Tibial nerve (tissue), 3 donors: ENCODE measurements around the gene IFI27L2.

Source experiments
- POLR2A ChIP-seq, 2 donors: fragments of 450-650 bp; IDR thresholded peaks; one replicate each; pipeline ENCODE4 v1.6.1; 2017; ENCODE audit warnings: antibody characterized with exemption in 2 of 2, mild to moderate bottlenecking in 2 of 2, moderate library complexity in 2 of 2
- TF ChIP-seq, protein P1 (sequence below), 5 experiments: fragments of 200-600 bp in 3 of 5; fragments of 450-650 bp in 2 of 5; sonication (generic) in 3 of 5; IDR thresholded peaks; one replicate each; pipeline ENCODE4 v1.5.1; 2016 to 2019; ENCODE audit warnings: antibody characterized with exemption in 5 of 5, mild to moderate bottlenecking in 3 of 5, moderate library complexity in 2 of 5

DNA sequence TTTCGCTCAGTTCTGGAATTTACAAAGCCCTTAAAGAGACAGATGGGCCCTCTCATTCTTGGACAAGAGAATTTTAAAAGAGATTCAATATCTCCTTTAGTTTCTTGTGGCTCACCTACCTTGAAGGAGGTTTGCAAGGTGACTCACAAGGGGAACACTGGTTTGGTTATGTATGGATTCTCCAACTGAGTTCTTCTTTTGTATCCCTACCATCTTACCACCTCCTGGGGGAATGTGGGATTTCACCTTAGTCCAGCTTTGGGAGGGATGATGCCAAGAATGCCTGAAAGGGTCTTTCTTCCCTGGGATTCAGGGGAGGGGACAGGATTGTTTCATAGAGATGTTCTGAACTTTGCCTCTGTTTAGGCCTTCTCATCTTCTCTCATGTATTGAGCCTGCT, 48.4 kb upstream of the IFI27L2 start:
- TF ChIP-seq, protein P1, sequence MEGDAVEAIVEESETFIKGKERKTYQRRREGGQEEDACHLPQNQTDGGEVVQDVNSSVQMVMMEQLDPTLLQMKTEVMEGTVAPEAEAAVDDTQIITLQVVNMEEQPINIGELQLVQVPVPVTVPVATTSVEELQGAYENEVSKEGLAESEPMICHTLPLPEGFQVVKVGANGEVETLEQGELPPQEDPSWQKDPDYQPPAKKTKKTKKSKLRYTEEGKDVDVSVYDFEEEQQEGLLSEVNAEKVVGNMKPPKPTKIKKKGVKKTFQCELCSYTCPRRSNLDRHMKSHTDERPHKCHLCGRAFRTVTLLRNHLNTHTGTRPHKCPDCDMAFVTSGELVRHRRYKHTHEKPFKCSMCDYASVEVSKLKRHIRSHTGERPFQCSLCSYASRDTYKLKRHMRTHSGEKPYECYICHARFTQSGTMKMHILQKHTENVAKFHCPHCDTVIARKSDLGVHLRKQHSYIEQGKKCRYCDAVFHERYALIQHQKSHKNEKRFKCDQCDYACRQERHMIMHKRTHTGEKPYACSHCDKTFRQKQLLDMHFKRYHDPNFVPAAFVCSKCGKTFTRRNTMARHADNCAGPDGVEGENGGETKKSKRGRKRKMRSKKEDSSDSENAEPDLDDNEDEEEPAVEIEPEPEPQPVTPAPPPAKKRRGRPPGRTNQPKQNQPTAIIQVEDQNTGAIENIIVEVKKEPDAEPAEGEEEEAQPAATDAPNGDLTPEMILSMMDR (IDR thresholded peaks at IDR 0.05) = no peak
- no peak for TF ChIP-seq POLR2A (IDR thresholded peaks at IDR 0.05)
